Glutamatergic neuron (in vitro differentiated cells): ENCODE data around the gene TRIO. TPM values are rescaled to one million over a fixed set of nuclear protein-coding genes. Genes with fewer than 3 reads are reported as not detected.

Experiments used
- DNase-seq: peaks from one replicate; pipeline ENCODE4 v3.0.0; 2022
- H3K27ac Mint-ChIP-seq: one replicate; pipeline ENCODE4 v1.8.0; 2020; ENCODE audit warnings: mild to moderate bottlenecking, mixed read lengths, inconsistent platforms; ENCODE audit not compliant: unreplicated experiment
- H3K27me3 Mint-ChIP-seq: one replicate; pipeline ENCODE4 v1.8.0; 2020; ENCODE audit warnings: mild to moderate bottlenecking, moderate library complexity, mixed read lengths, inconsistent platforms; ENCODE audit not compliant: unreplicated experiment
- H3K36me3 Mint-ChIP-seq: one replicate; pipeline ENCODE4 v1.8.0; 2020; ENCODE audit warnings: mild to moderate bottlenecking, mixed read lengths, inconsistent platforms; ENCODE audit not compliant: unreplicated experiment
- H3K4me1 Mint-ChIP-seq: one replicate; pipeline ENCODE4 v1.8.0; 2020; ENCODE audit warnings: mild to moderate bottlenecking, low read depth, mixed read lengths, inconsistent platforms; ENCODE audit not compliant: unreplicated experiment
- H3K4me3 Mint-ChIP-seq: one replicate; pipeline ENCODE4 v1.8.0; 2020; ENCODE audit warnings: mild to moderate bottlenecking, mixed read lengths, inconsistent platforms; ENCODE audit not compliant: unreplicated experiment
- H3K9me3 Mint-ChIP-seq: one replicate; pipeline ENCODE4 v1.8.0; 2020; ENCODE audit warnings: mild to moderate bottlenecking, moderate library complexity, mixed read lengths, inconsistent platforms; ENCODE audit not compliant: unreplicated experiment
- total RNA-seq: library from RNA; stranded (reverse); fragmentation: NEBNext Ultra II Directional; extraction: Animal tissue kit (Norgen Biotek cat#: 25700); gene quantifications from one replicate; pipeline ENCODE4 v1.2.1, GENCODE V29; 2021; ENCODE audit not compliant: unreplicated experiment
- TF ChIP-seq, protein P1 (sequence below): fragments of 200-600 bp; sonication (generic); IDR thresholded peaks from one replicate; pipeline ENCODE4 v1.5.0; 2021; ENCODE audit not compliant: partially characterized antibody, unreplicated experiment

The TRIO gene
- total RNA-seq, 1 donor from 2014 or later, result 281 TPM

DNA sequence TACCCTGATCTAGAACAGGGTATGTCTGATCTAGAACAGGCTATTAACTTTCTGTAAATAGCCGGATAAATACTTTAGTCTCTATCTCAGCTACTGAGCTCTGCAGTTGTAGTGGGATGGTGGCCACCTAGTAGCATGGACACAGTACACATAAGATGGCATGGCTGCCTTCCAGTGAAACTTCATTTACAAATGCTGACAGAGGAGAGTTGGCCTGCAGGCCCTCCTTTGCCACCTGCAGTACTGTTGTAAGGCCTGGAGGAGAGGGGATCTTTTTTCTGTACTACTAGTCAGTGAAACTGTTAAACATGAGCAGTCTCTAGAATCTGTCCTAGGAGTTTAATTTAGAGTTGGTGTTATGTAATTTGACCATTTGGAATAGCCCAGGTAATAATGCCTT, 86.0 kb downstream of the TRIO start:
- Mint-ChIP-seq H3K4me3 (no peak overlapping the region), H3K9me3 (no peaks in the 10 kb centered on the region), H3K27me3 (no peaks in the 10 kb centered on the region), H3K27ac (no peak overlapping the region), H3K36me3 (no peaks in the 10 kb centered on the region), H3K4me1 (peaks cover 29% of the 10 kb centered on the region)
- TF ChIP-seq, protein P1, sequence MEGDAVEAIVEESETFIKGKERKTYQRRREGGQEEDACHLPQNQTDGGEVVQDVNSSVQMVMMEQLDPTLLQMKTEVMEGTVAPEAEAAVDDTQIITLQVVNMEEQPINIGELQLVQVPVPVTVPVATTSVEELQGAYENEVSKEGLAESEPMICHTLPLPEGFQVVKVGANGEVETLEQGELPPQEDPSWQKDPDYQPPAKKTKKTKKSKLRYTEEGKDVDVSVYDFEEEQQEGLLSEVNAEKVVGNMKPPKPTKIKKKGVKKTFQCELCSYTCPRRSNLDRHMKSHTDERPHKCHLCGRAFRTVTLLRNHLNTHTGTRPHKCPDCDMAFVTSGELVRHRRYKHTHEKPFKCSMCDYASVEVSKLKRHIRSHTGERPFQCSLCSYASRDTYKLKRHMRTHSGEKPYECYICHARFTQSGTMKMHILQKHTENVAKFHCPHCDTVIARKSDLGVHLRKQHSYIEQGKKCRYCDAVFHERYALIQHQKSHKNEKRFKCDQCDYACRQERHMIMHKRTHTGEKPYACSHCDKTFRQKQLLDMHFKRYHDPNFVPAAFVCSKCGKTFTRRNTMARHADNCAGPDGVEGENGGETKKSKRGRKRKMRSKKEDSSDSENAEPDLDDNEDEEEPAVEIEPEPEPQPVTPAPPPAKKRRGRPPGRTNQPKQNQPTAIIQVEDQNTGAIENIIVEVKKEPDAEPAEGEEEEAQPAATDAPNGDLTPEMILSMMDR, result no peak
- DNase-seq, result no peak

DNA sequence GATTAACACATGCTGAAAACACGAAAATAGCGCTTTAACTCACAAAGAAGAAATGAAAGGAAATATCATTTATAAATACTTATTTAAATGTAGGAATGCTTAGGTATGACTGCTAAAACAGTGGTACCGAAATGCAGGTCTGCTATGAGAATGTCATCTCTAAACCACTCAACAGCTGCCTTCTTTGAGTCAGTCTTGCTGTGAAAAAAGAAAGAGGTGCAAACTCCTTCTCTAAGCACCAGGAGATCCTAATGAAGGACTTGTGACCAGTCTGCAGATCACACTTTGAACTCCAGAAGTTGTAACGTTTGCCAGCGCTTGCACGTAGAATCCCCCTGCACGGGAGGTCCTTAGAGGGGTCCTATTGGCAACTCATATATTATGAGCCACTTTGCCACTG, 86.6 kb downstream of the TRIO start:
- Mint-ChIP-seq H3K9me3 (no peaks in the 10 kb centered on the region), H3K4me3 (no peak overlapping the region), H3K27ac (no peak overlapping the region), H3K36me3 (no peaks in the 10 kb centered on the region), H3K27me3 (no peaks in the 10 kb centered on the region), H3K4me1 (peaks cover 27% of the 10 kb centered on the region)
- TF ChIP-seq, protein P1, result no peak
- DNase-seq, result no peak

DNA sequence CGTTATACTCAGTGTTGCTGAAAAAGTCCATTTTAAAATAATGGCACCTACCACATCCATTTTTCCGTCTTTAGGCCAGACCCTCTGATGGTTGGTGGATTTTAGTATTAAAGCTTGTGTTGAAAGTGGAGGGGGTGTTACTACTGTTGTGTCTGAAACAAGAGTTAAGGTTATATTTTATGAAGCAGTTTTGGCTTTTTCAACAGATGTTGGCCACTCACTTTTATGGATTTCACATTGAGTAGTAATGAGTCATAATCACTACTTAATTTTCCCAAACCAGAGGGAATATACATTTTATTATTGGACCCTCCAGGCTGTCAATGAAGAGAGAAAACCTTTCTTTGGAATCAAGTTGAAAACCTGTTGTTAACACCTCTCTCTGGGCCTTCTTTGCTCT, 88.0 kb downstream of the TRIO start:
- H3K9me3 Mint-ChIP-seq, result no peaks in the 10 kb centered on the region
- H3K27ac Mint-ChIP-seq, result no peak overlapping the region
- no peak overlapping the region for H3K4me3 Mint-ChIP-seq
- TF ChIP-seq, protein P1, result no peak
- peaks cover 27% of the 10 kb centered on the region for H3K4me1 Mint-ChIP-seq
- H3K27me3 Mint-ChIP-seq, result no peaks in the 10 kb centered on the region
- DNase-seq, result no peak
- H3K36me3 Mint-ChIP-seq, result no peaks in the 10 kb centered on the region

DNA sequence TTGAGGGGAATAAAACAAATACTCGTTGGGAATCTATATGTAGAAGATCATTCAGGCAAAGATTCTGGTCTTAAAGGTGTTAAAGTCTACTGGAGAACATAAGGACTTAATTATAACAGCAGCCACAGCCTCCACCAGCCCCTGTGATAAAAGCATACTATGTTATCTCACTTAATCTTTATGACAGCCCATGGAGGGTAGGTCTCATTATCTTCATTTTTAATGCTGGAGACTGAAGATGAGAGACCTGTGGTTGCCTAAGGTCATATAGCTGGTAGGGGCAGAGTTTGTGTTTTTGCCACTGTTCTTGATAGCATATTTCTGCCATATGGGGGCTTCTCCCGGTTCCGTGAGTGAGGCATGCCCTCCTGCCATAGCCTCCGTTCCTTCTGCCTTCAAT, 88.7 kb downstream of the TRIO start:
- Mint-ChIP-seq H3K4me1 (peaks cover 29% of the 10 kb centered on the region), H3K4me3 (no peak overlapping the region), H3K36me3 (no peaks in the 10 kb centered on the region), H3K9me3 (no peaks in the 10 kb centered on the region), H3K27me3 (no peaks in the 10 kb centered on the region), H3K27ac (no peak overlapping the region)
- DNase-seq, result no peak
- TF ChIP-seq, protein P1, result no peak

DNA sequence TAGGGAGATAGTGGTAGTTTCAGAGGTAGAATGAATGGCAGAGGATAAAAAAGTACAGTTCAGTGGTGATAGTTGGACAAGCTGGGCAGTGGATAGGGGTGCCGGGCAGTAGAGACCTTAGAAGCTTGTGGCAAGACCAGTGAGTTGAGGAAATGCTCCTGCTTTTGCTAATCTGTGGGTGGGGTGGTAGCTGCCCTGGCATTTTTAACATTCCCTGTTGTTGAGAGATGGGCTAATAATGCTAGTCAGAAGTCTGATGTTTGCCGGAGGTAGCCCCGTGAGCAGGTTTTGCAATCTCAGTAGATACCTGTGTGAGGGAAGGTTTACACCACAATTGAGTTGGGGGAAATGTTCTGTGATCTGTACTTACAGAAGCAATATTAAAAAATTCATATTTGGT, 91.1 kb downstream of the TRIO start:
- no peak overlapping the region for H3K27ac Mint-ChIP-seq
- TF ChIP-seq, protein P1, result no peak
- peaks cover 47% of the 10 kb centered on the region for H3K4me1 Mint-ChIP-seq
- DNase-seq, result no peak
- H3K4me3 Mint-ChIP-seq, result no peak overlapping the region
- peaks cover 4% of the 10 kb centered on the region for H3K27me3 Mint-ChIP-seq
- H3K9me3 Mint-ChIP-seq, result peaks cover 5% of the 10 kb centered on the region
- no peaks in the 10 kb centered on the region for H3K36me3 Mint-ChIP-seq
